IMR-90 (cell line): Measurements from ENCODE around the gene SYTL2. TPM values are rescaled to one million over a fixed set of nuclear protein-coding genes. Genes with fewer than 3 reads are reported as not detected.

ENCODE experiments used
- ATAC-seq: fragments of 200-7000 bp; cut with Tn5 transposase; 2 replicates; pipeline ENCODE4 v1.9.1; 2020; ENCODE audit warnings: low read depth, mild to moderate bottlenecking, moderate library complexity
- BruUV-seq: library from RNA; stranded (reverse); fragments of 400-500 nt; replicated peaks from 2 replicates; lab custom pipeline; 2021; lab: Mats Ljungman, UMichigan
- CTCF ChIA-PET: fragments of 300-600 bp; formaldehyde crosslinking; extraction: SDS; loops from one replicate; lab custom pipeline; 2021; ENCODE audit warnings: antibody characterized with exemption; lab: Yijun Ruan, JAX
- POLR2A ChIA-PET: fragments of 300-600 bp; sonication (Branson Sonifier 250); formaldehyde crosslinking; loops from one replicate; lab custom pipeline; 2022; ENCODE audit warnings: antibody characterized with exemption; ENCODE audit not compliant: unreplicated experiment; lab: Charles Lee
- DNase-seq: peaks from one replicate; pipeline ENCODE4 v3.0.0; 2013
- H2AFZ ChIP-seq: replicated peaks from 2 replicates; pipeline ENCODE3; 2013; ENCODE audit warnings: low read length, mild to moderate bottlenecking; ENCODE audit not compliant: poor library complexity
- H2AK5ac ChIP-seq: 2 replicates; pipeline ENCODE4 v1.6.1; 2013; ENCODE audit warnings: low read depth, low read length, inconsistent platforms
- H2AK9ac ChIP-seq: replicated peaks from 2 replicates; pipeline ENCODE3; 2013; ENCODE audit warnings: mild to moderate bottlenecking, low read depth, low read length, moderate library complexity; ENCODE audit not compliant: poor library complexity
- H2BK120ac ChIP-seq: 2 replicates; pipeline ENCODE4 v1.6.1; 2013; ENCODE audit warnings: low read depth, low read length, inconsistent platforms
- H2BK15ac ChIP-seq: 3 replicates; pipeline ENCODE4 v1.6.1; 2013; ENCODE audit warnings: low read depth, low read length, inconsistent platforms
- H2BK20ac ChIP-seq: 2 replicates; pipeline ENCODE4 v1.6.1; 2013; ENCODE audit warnings: low read depth, mild to moderate bottlenecking, inconsistent platforms, low read length, moderate library complexity
- H2BK5ac ChIP-seq: 2 replicates; pipeline ENCODE4 v1.6.1; 2013; ENCODE audit warnings: mild to moderate bottlenecking, low read depth, low read length, inconsistent platforms; ENCODE audit not compliant: poor library complexity, severe bottlenecking
- H3K14ac ChIP-seq: replicated peaks from 2 replicates; pipeline ENCODE4 v1.6.1; 2013; ENCODE audit warnings: low read depth, low read length, inconsistent platforms
- H3K18ac ChIP-seq: 2 replicates; pipeline ENCODE4 v1.6.1; 2013; ENCODE audit warnings: low read depth, low read length, control low read depth
- H3K23ac ChIP-seq: 2 replicates; pipeline ENCODE4 v1.6.1; 2013; ENCODE audit warnings: low read depth, low read length, inconsistent platforms
- H3K27ac ChIP-seq: 2 replicates; pipeline ENCODE4 v1.5.1; 2013; ENCODE audit warnings: mild to moderate bottlenecking, control low read depth, low read length; ENCODE audit not compliant: insufficient read depth
- H3K27me3 ChIP-seq: 2 replicates; pipeline ENCODE4 v1.6.1; 2013; ENCODE audit warnings: low read length; ENCODE audit not compliant: control insufficient read depth, insufficient read depth
- H3K36me3 ChIP-seq: 2 replicates; pipeline ENCODE4 v1.6.1; 2013; ENCODE audit warnings: low read length, mixed read lengths; ENCODE audit not compliant: control insufficient read depth, insufficient read depth
- H3K4ac ChIP-seq: 2 replicates; pipeline ENCODE4 v1.6.1; 2013; ENCODE audit warnings: low read depth, low read length, inconsistent platforms
- H3K4me1 ChIP-seq: 2 replicates; pipeline ENCODE4 v1.6.1; 2013; ENCODE audit warnings: low read length, mixed read lengths; ENCODE audit not compliant: control insufficient read depth, insufficient read depth
- H3K4me2 ChIP-seq: 2 replicates; pipeline ENCODE4 v1.6.1; 2013; ENCODE audit warnings: low read depth, mild to moderate bottlenecking, control low read depth, low read length, moderate library complexity
- H3K4me3 ChIP-seq: 2 replicates; pipeline ENCODE4 v1.5.1; 2013; ENCODE audit warnings: low read depth, mild to moderate bottlenecking, control low read depth, low read length, moderate library complexity; ENCODE audit not compliant: insufficient read depth
- H3K56ac ChIP-seq: 2 replicates; pipeline ENCODE4 v1.6.1; 2013; ENCODE audit warnings: low read length, inconsistent platforms; ENCODE audit not compliant: insufficient read depth; ENCODE audit errors: extremely low read depth
- H3K79me1 ChIP-seq, 2 experiments: 2 replicates each; pipeline ENCODE4 v1.6.1; 2013; ENCODE audit warnings: low read length in 2 of 2, inconsistent platforms in 1 of 2, low read depth in 1 of 2
- H3K9ac ChIP-seq: 2 replicates; pipeline ENCODE4 v1.6.1; 2013; ENCODE audit warnings: low read depth, low read length, control low read depth
- H3K9me1 ChIP-seq: 2 replicates; pipeline ENCODE4 v1.6.1; 2013; ENCODE audit warnings: low read length, inconsistent platforms; ENCODE audit not compliant: insufficient read depth
- H3K9me3 ChIP-seq: 2 replicates; pipeline ENCODE4 v1.6.1; 2013; ENCODE audit warnings: low read length; ENCODE audit not compliant: control insufficient read depth, insufficient read depth
- H4K20me1 ChIP-seq: 2 replicates; pipeline ENCODE4 v1.6.1; 2013; ENCODE audit warnings: low read length, inconsistent platforms; ENCODE audit not compliant: insufficient read depth
- H4K5ac ChIP-seq: 2 replicates; pipeline ENCODE4 v1.6.1; 2013; ENCODE audit warnings: mild to moderate bottlenecking, low read depth, low read length, control low read depth
- H4K8ac ChIP-seq, 2 experiments: 2 replicates each; pipeline ENCODE4 v1.6.1; 2013; ENCODE audit warnings: low read depth in 2 of 2, low read length in 2 of 2, control low read depth in 1 of 2, inconsistent platforms in 1 of 2
- H4K91ac ChIP-seq: 2 replicates; pipeline ENCODE4 v1.6.1; 2013; ENCODE audit warnings: low read depth, low read length, inconsistent platforms; ENCODE audit not compliant: insufficient read depth
- BHLHE40 ChIP-seq: fragments of 150-350 bp; IDR thresholded peaks from 2 replicates; pipeline ENCODE4 v1.6.1; 2016; ENCODE audit warnings: mild to moderate bottlenecking, low read depth, low read length
- CEBPB ChIP-seq: IDR thresholded peaks from 2 replicates; pipeline ENCODE4 v1.6.1; 2012; ENCODE audit warnings: low read depth, low read length, improper control_type of control experiment
- CHD1 ChIP-seq: IDR thresholded peaks from 2 replicates; pipeline ENCODE4 v1.6.1; 2012; ENCODE audit warnings: low read depth, low read length, improper control_type of control experiment
- CTCF ChIP-seq: conservative IDR thresholded peaks from 2 replicates; pipeline ENCODE4 v1.5.1; 2012; ENCODE audit warnings: mild to moderate bottlenecking, low read depth, low read length, improper control_type of control experiment
- FOS ChIP-seq: fragments of 150-350 bp; IDR thresholded peaks from 2 replicates; pipeline ENCODE4 v1.6.1; 2016; ENCODE audit warnings: low read depth, low read length
- MAFK ChIP-seq: IDR thresholded peaks from 2 replicates; pipeline ENCODE4 v1.6.1; 2012; ENCODE audit warnings: low read depth, low read length, improper control_type of control experiment
- MAZ ChIP-seq: IDR thresholded peaks from 2 replicates; pipeline ENCODE4 v1.6.1; 2012; ENCODE audit warnings: low read depth, mild to moderate bottlenecking, low read length, improper control_type of control experiment, moderate library complexity, borderline replicate concordance
- MXI1 ChIP-seq: IDR thresholded peaks from 2 replicates; pipeline ENCODE4 v1.6.1; 2012; ENCODE audit warnings: low read depth, mild to moderate bottlenecking, low read length, moderate library complexity, borderline replicate concordance
- NFE2L2 ChIP-seq: fragments of 150-350 bp; IDR thresholded peaks from 2 replicates; pipeline ENCODE4 v1.6.1; 2016; ENCODE audit warnings: low read depth, mild to moderate bottlenecking, low read length
- POLR2A ChIP-seq: IDR thresholded peaks from 2 replicates; pipeline ENCODE4 v1.6.1; 2012; ENCODE audit warnings: mild to moderate bottlenecking, low read depth, low read length
- RAD21 ChIP-seq: IDR thresholded peaks from 2 replicates; pipeline ENCODE4 v1.6.1; 2012; ENCODE audit warnings: low read length, improper control_type of control experiment
- RCOR1 ChIP-seq: IDR thresholded peaks from 2 replicates; pipeline ENCODE4 v1.6.1; 2012; ENCODE audit warnings: mild to moderate bottlenecking, low read length, improper control_type of control experiment; ENCODE audit not compliant: insufficient replicate concordance
- RFX5 ChIP-seq: IDR thresholded peaks from 2 replicates; pipeline ENCODE4 v1.8.0; 2012; ENCODE audit warnings: low read depth, mild to moderate bottlenecking, low read length, moderate library complexity
- SMC3 ChIP-seq: fragments of 150-350 bp; IDR thresholded peaks from 2 replicates; pipeline ENCODE4 v1.6.1; 2016; ENCODE audit warnings: low read depth, mild to moderate bottlenecking, antibody characterized with exemption, low read length, moderate library complexity
- WGBS, 2 experiments: methylation state at CpG; one replicate each; pipeline versions ENCODE4 v1.1.5 to v1.1.7; 2013; ENCODE audit warnings: missing lambda C conversion rate in 2 of 2; ENCODE audit not compliant: insufficient read length in 1 of 2; ENCODE audit errors: extremely low coverage in 2 of 2; 5-methylcytosine and 5-hydroxymethylcytosine counted together
- dilution Hi-C: fragments of 300-500 bp; cut with HindIII; formaldehyde crosslinking; loops from one replicate; pipeline ENCODE4 v1.14.3; 2018; ENCODE audit warnings: low sequenced_read_pairs; ENCODE audit not compliant: unreplicated experiment
- in situ Hi-C: fragments of 300-500 bp; cut with MboI; formaldehyde crosslinking; loops from 3 replicates; pipeline ENCODE4 v1.14.3; 2019; ENCODE audit warnings: low sequenced_read_pairs, inconsistent platforms, mixed read lengths
- intact Hi-C: fragments of 100-400 bp; cut with micrococcal nuclease; formaldehyde crosslinking; loops from 2 replicates; pipeline ENCODE4 v1.10.0; 2022
- polyA plus RNA-seq, 3 experiments: library from polyadenylated mRNA; depleted of rRNA; stranded (reverse); fragments of >200 nt; gene quantifications; 2 replicates each; pipeline ENCODE4 v1.2.3, GENCODE V29; 2012; ENCODE audit warnings: low replicate concordance in 1 of 3
- total RNA-seq: library from RNA; depleted of rRNA; stranded (reverse); fragments of >200 nt; gene quantifications from 2 replicates; pipeline ENCODE4 v1.2.3, GENCODE V29; 2012
- TF ChIP-seq, protein P1 (sequence below): fragments of 150-350 bp; IDR thresholded peaks from 2 replicates; pipeline ENCODE4 v1.6.1; 2016; ENCODE audit warnings: low read depth, mild to moderate bottlenecking, low read length, moderate library complexity, borderline replicate concordance
- TF ChIP-seq, protein P2 (sequence below): fragments of 150-350 bp; IDR thresholded peaks from 2 replicates; pipeline ENCODE4 v1.6.1; 2017; ENCODE audit warnings: mild to moderate bottlenecking, antibody characterized with exemption, low read length, low read depth

Gene SYTL2
- total and polyA plus RNA-seq, 2 of the 4 experiments (the other 2 are of a cell fraction): 45.2 to 70.0 TPM

DNA sequence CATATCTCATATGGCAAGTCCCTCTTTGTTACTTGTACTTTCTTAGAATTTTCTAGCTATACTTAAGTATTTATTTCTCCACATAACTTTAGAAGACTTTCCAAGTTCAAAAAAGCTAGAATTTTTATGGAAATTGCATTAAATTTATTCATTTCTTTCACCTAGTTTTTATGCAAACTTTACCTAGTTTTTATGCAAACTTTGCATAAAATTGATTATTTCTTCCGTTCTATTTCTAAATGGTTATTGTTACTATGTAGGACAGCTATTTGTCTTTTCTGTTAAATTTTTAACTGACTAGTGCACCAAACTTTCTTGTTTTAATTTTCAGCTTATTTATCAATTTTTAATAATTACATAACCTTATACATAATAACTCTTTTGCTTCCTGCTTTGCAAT lies 142.8 kb downstream of the SYTL2 start:
- Histone ChIP-seq H2BK15ac (no peak overlapping the region), H2AFZ (no peak overlapping the region), H3K4me3 (no peak overlapping the region), H3K14ac (no peak overlapping the region), H3K36me3 (no peaks in the 10 kb centered on the region), H2AK9ac (no peak overlapping the region), H4K8ac (no peak overlapping the region), H3K4me1 (no peaks in the 10 kb centered on the region), H3K4ac (no peak overlapping the region), H3K27me3 (no peaks in the 10 kb centered on the region), H3K23ac (no peak overlapping the region), H2BK120ac (no peak overlapping the region), H4K5ac (no peak overlapping the region), H3K18ac (no peak overlapping the region), H3K4me2 (no peak overlapping the region), H3K79me1 (peaks cover 0 to 9% of the 10 kb centered on the region in 2 experiments; a peak in 1 of 4 replicates), H2AK5ac (no peak overlapping the region), H2BK5ac (no peak overlapping the region), H3K9me1 (no peaks in the 10 kb centered on the region), H3K56ac (no peak overlapping the region), H4K91ac (no peak overlapping the region), H4K20me1 (peaks cover 13% of the 10 kb centered on the region), H3K27ac (no peak overlapping the region), H2BK20ac (no peak overlapping the region), H3K9ac (no peak overlapping the region), H3K9me3 (no peaks in the 10 kb centered on the region)
- TF ChIP-seq, protein P1, sequence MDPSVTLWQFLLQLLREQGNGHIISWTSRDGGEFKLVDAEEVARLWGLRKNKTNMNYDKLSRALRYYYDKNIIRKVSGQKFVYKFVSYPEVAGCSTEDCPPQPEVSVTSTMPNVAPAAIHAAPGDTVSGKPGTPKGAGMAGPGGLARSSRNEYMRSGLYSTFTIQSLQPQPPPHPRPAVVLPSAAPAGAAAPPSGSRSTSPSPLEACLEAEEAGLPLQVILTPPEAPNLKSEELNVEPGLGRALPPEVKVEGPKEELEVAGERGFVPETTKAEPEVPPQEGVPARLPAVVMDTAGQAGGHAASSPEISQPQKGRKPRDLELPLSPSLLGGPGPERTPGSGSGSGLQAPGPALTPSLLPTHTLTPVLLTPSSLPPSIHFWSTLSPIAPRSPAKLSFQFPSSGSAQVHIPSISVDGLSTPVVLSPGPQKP: no peak
- TF ChIP-seq RCOR1 (no peak), CEBPB (no peak), SMC3 (no peak), MXI1 (no peak), MAZ (no peak), RFX5 (no peak), FOS (no peak), NFE2L2 (no peak), CTCF (no peak), POLR2A (no peak), RAD21 (no peak), CHD1 (no peak), BHLHE40 (no peak), MAFK (no peak)
- TF ChIP-seq, protein P2, sequence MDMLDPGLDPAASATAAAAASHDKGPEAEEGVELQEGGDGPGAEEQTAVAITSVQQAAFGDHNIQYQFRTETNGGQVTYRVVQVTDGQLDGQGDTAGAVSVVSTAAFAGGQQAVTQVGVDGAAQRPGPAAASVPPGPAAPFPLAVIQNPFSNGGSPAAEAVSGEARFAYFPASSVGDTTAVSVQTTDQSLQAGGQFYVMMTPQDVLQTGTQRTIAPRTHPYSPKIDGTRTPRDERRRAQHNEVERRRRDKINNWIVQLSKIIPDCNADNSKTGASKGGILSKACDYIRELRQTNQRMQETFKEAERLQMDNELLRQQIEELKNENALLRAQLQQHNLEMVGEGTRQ: no peak
- BruUV-seq: no TSS peak
- dilution Hi-C loops: no loop called here
- no CpG with 5 or more reads among the region's 1 CpG for WGBS, 2 experiments
- no peak for ATAC-seq
- in situ Hi-C loops: no loop called here
- CTCF ChIA-PET: interaction anchor here (0.6 to 1.0 kb wide), 2 partner anchors 18 to 820 kb away, joined by 3 read pairs; partner anchors contain the start of gene CCDC89
- POLR2A ChIA-PET: no interaction called here
- intact Hi-C loops: no loop called here
- DNase-seq: no peak
